Hematopoietic multipotent progenitor cell treated with erythropoietin and hydrocortisone succinate and interleukin-3 and kit ligand, for 6 days (in vitro differentiated cells): ENCODE measurements around the gene PTGER4.
"Not testable (repeated sequence)": the region's sequence is repeated elsewhere in the genome, so short reads cannot be mapped to it uniquely, and the experiment has no call there.

Source experiments
- DNase-seq: peaks from one replicate; pipeline ENCODE4 v3.0.0-alpha.2; 2015

Gene PTGER4

DNA sequence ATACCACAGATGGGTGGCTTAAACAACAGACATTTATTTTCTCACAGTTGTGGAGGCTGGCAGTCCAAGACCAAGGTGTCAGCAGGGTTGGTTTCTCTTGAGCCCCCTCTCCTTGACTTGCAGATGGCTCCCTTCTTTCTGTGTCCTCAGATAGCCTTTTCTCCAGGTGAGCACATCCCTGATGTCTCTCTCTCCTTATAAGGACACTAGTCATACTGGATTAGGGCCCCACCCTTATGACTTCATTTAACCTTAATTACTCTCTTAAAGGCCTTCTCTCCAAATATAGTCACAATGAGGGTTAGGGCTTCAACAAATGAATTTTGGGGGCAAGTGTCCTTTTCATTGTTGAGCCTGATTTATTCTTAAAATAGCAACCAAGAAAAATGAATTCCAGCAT is 14.7 kb downstream of the PTGER4 start:
- no peak for DNase-seq

- no peak for DNase-seq
Observed at GRCh38 chr5:40700116-40700782, 20.5 kb downstream of the PTGER4 start.

GRCh38 chr5:40702027-40702426 is 22.3 kb downstream of the PTGER4 start:
- DNase-seq, result not testable (repeated sequence)

GRCh38 chr5:40705484-40705883 is 25.8 kb downstream of the PTGER4 start:
- not testable (repeated sequence) for DNase-seq

DNA sequence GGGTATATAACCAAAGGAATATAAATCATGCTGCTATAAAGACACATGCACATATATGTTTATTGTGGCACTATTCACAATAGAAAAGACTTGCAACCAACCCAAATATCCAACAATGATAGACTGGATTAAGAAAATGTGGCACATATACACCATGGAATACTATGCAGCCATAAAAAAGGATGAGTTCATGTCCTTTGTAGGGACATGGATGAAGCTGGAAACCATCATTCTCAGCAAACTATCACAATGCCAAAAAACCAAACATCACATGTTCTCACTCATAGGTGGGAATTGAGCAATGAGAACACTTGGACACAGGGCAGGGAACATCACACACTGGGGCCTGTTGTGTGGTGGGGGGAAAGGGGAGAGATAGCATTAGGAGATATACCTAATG is 30.9 kb downstream of the PTGER4 start:
- not testable (repeated sequence) for DNase-seq

DNA sequence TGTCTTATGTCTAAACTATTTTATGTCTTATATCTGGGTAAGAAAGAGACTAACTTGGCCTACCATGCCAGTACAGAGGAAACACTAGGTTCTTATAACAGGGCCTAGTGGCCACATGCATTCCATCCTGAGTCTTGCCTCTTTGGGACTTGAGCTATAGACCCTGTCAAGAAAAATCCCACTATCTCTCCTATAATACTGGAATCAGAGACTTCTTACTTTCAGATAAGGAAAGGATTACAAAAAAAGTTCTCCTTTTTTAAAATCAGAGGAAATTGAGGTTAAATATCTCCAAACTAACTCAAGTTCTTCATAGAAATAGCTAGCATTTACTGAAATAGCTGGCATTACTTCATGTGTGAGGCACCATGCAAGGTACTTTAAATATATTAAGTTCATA is 34.3 kb downstream of the PTGER4 start:
- DNase-seq, result no peak

DNA sequence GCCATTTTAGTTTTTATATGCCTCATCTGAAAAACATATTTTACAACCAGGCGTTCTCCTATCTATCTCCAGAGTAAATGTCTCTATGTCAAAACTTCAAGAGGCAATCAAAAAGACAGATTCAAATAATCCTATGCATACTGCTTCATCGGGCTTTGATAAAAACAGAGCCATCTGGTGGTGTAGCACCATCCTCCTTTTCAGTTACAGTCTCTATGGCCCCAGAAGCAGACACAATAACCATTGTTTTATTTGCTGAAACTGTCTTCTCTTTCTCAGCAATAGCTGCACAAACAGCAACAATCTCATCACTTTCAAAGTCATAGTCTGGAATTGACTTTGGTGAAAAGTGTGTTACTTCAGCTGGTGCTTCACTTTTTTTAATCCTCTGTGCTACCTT is 36.3 kb downstream of the PTGER4 start:
- DNase-seq, result peak; percentile 11

GRCh38 chr5:40716590-40716989 is 36.9 kb downstream of the PTGER4 start:
- DNase-seq, result no peak

DNA sequence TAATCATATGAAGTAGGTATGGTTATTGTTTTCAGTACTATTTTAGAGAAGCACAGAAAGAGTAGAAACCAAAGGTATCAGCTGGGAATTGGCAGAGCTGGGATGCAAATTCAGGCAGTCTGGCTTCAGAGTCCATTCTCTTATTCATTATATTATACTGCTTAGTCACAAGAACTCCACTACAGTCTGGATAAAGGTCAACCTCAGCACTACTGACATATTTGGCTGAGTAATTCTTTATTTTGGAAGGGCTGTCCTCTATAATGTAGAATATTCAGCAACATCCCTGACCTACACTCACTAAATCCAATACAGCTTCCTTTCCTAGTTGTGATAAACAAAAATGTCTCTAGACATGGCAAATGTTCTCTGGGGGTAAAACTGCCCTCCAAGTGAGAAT is 37.6 kb downstream of the PTGER4 start:
- DNase-seq, result no peak

DNA sequence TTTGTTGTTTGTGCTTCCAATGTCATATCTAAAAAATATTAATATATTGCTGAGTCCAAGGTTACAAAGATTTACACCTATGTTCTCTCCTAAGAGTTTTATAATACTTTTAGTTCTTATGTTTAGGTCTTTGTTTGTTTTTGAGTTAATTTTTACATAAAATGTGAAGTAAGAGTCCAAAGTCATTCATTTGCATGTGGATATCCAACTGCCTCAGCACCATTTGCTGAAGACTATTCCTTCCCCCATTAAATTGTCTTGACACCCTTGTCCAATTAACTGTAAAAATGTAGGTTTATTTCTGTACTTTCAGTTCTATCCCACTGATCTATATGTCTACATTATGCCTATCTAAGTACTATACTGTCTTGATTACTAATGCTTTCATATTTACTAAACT is 40.4 kb downstream of the PTGER4 start:
- no peak for DNase-seq

- not testable (repeated sequence) for DNase-seq
Observed at GRCh38 chr5:40722497-40722911, 42.8 kb downstream of the PTGER4 start.

DNA sequence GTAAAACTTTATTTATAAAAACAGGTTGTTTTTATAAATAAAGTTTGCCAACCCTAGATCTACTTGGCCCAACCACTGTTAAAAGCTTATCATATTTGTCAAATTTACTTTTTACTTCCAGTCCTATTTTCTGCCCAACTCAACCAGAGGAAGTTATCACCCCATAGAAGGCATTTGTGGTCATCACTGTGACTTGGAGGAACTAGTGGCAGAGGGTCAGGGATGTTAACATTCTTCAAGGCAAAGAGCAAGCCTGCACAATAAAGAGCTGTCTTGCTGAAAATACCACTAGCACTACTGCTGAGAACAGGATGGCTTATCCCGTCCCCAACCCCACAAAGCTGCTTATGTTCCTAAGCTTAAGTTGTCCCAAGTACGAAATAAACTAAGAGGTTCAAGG is 53.7 kb downstream of the PTGER4 start:
- peak; percentile 66 for DNase-seq

GRCh38 chr5:40733879-40734563 is 54.3 kb downstream of the PTGER4 start:
- peak; percentile 66 for DNase-seq

DNA sequence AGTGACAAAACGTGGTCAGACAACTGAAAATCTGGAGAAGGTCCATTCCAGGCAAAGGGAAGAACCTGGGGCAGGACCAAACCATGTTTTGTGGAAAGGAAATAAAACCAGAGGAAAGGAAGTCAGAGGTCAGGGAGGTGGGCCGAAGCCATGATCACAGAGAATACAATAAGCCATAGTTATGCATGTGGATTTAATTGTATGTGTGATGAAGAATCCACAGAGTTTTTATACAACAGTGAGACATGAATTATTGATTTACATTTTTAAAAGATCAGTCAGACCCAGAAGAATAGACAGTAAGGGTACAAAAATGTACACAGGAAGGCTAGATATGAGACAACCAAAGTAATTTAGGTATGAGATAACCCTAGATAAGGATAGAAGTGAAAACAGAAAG is 55.3 kb downstream of the PTGER4 start:
- no peak for DNase-seq

DNA sequence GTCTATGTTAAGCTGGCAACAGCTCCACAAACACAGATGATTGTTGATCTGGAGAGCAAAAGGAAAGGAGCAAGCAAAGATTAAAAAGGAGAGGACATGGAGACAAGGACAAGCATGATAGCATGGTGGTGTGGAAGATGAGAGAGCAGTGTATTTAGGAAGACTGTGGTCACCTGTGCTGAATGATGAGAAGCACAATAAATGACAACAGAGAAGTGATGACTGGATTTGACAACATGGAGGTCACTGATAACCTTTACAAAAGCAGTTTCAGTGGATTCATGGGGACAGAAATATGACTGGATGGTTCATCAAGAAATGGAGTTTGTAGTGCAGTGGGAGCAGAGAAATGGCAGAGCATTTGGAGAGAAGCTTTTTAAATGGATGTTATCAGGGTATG is 55.9 kb downstream of the PTGER4 start:
- DNase-seq, result no peak

GRCh38 chr5:40736103-40736875 is 56.6 kb downstream of the PTGER4 start:
- peak; percentile 81 for DNase-seq

GRCh38 chr5:40738502-40738901 is 58.8 kb downstream of the PTGER4 start:
- no peak for DNase-seq
